HEK293T (cell line): ENCODE results near the gene LPIN1.
A peak's percentile ranks its signal among the peaks of the same experiment; 100 is the strongest.

ENCODE experiments used
- CTCF ChIA-PET: fragments of 350-600 bp; formaldehyde crosslinking; extraction: SDS; loops from one replicate; lab custom pipeline; 2021; ENCODE audit warnings: antibody characterized with exemption, inconsistent platforms; lab: Yijun Ruan, JAX
- POLR2A ChIA-PET: fragments of 350-600 bp; formaldehyde crosslinking; extraction: SDS; loops from one replicate; lab custom pipeline; 2020; ENCODE audit warnings: antibody characterized with exemption, inconsistent platforms; lab: Yijun Ruan, JAX
- DNase-seq: peaks from one replicate; pipeline ENCODE4 v3.0.0; 2012; ENCODE audit warnings: mixed read lengths; ENCODE audit errors: extremely low spot score
- ARNT ChIP-seq: fragments of 450-650 bp; IDR thresholded peaks from 2 replicates; pipeline ENCODE4 v1.6.1; 2017; ENCODE audit warnings: mild to moderate bottlenecking
- BHLHE40 ChIP-seq: fragments of 450-650 bp; IDR thresholded peaks from 2 replicates; pipeline ENCODE4 v1.6.1; 2016; ENCODE audit warnings: mild to moderate bottlenecking, moderate library complexity, borderline replicate concordance
- CTBP1 ChIP-seq: fragments of 450-650 bp; IDR thresholded peaks from 2 replicates; pipeline ENCODE4 v1.6.1; 2016; ENCODE audit warnings: borderline replicate concordance
- ELF4 ChIP-seq: fragments of 450-650 bp; IDR thresholded peaks from 2 replicates; pipeline ENCODE4 v1.6.1; 2017; ENCODE audit warnings: antibody characterized with exemption
- FOXA1 ChIP-seq: fragments of 450-650 bp; IDR thresholded peaks from 2 replicates; pipeline ENCODE4 v1.6.1; 2016; ENCODE audit warnings: mild to moderate bottlenecking
- FOXK2 ChIP-seq: fragments of 450-650 bp; IDR thresholded peaks from 2 replicates; pipeline ENCODE4 v1.6.1; 2016; ENCODE audit warnings: mild to moderate bottlenecking
- FOXM1 ChIP-seq: fragments of 450-650 bp; IDR thresholded peaks from 2 replicates; pipeline ENCODE4 v1.6.1; 2017; ENCODE audit warnings: mild to moderate bottlenecking, borderline replicate concordance
- HDGF ChIP-seq: fragments of 450-650 bp; IDR thresholded peaks from 2 replicates; pipeline ENCODE4 v1.6.1; 2017; ENCODE audit warnings: antibody characterized with exemption, borderline replicate concordance
- L3MBTL2 ChIP-seq: fragments of 450-650 bp; conservative IDR thresholded peaks from 2 replicates; pipeline ENCODE4 v1.6.1; 2016; ENCODE audit warnings: mild to moderate bottlenecking
- LEF1 ChIP-seq: fragments of 450-650 bp; IDR thresholded peaks from 2 replicates; pipeline ENCODE4 v1.6.1; 2017; ENCODE audit warnings: mild to moderate bottlenecking, borderline replicate concordance
- NFRKB ChIP-seq: fragments of 450-650 bp; IDR thresholded peaks from 2 replicates; pipeline ENCODE4 v1.6.1; 2016; ENCODE audit warnings: mild to moderate bottlenecking, moderate library complexity
- SP1 ChIP-seq: fragments of 450-650 bp; IDR thresholded peaks from 2 replicates; pipeline ENCODE4 v1.6.1; 2017
- SUZ12 ChIP-seq: fragments of 450-650 bp; IDR thresholded peaks from 2 replicates; pipeline ENCODE4 v1.6.1; 2016; ENCODE audit warnings: mild to moderate bottlenecking
- TARDBP ChIP-seq: fragments of 450-650 bp; IDR thresholded peaks from 2 replicates; pipeline ENCODE4 v1.6.1; 2016
- ZNF384 ChIP-seq: fragments of 450-650 bp; IDR thresholded peaks from 2 replicates; pipeline ENCODE4 v1.6.1; 2016
- TF ChIP-seq, protein P1 (sequence below): fragments of 450-650 bp; IDR thresholded peaks from 2 replicates; pipeline ENCODE4 v1.6.1; 2016

LPIN1 gene

DNA sequence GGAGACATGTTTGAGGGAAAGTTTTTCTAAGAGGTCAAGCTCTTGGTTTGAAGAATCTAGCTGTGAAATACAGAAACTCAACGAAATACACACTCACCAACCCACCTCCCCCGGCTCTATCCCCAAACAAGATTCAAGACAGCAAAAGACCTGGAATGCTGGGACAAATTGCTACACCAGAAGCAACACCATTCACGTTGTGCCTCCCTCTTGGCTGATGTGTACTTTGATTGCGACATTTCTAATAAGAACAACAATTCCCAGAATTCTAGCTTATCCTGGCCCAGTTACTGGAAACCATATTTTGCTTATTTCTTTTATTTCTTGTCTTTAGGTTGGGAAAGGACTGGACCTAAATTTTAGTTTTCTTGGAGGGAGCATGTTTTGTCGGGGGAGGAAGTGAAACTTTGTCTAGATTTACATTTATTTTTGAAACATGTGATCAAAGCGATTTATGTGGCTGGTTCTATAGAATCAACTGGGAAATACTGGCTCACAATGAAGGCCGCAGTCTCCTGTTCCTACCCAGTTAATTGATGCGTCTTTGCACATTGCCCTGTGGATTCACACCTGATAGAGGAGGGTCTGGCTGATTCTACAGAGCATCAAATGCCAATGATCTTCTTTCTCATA lies 29.6 kb upstream of the LPIN1 start:
- ChIA-PET POLR2A (no interaction called here), CTCF (no interaction called here)
- DNase-seq: no peak
- TF ChIP-seq NFRKB: no peak

DNA sequence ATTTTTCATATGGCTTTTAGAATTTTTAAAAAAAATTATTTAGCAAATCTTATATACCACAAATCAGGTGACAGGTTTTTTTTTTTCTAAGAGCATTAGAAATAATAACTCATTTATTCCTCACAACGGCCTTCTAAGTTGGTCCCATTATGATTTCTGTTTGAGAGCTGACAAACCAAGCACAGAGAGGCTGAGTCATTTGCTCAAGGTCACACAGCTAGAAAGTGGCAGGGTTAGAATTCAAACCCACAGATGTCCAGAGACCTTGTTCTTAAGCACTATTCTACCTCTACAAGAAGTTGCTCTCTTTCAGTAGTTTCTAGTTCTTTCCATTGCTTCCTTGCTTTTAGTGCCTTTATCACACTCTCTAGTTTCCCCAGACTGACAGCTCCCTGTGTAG lies 28.8 kb upstream of the LPIN1 start:
- TF ChIP-seq ELF4 (no peak), SUZ12 (no peak), FOXA1 (no peak), CTBP1 (no peak), L3MBTL2 (no peak), SP1 (no peak), ZNF384 (no peak), FOXM1 (no peak), NFRKB (no peak), FOXK2 (no peak), ARNT (no peak), LEF1 (no peak)
- TF ChIP-seq, protein P1, sequence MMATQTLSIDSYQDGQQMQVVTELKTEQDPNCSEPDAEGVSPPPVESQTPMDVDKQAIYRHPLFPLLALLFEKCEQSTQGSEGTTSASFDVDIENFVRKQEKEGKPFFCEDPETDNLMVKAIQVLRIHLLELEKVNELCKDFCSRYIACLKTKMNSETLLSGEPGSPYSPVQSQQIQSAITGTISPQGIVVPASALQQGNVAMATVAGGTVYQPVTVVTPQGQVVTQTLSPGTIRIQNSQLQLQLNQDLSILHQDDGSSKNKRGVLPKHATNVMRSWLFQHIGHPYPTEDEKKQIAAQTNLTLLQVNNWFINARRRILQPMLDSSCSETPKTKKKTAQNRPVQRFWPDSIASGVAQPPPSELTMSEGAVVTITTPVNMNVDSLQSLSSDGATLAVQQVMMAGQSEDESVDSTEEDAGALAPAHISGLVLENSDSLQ: no peak
- CTCF ChIA-PET: no interaction called here
- DNase-seq: no peak
- POLR2A ChIA-PET: no interaction called here

DNA sequence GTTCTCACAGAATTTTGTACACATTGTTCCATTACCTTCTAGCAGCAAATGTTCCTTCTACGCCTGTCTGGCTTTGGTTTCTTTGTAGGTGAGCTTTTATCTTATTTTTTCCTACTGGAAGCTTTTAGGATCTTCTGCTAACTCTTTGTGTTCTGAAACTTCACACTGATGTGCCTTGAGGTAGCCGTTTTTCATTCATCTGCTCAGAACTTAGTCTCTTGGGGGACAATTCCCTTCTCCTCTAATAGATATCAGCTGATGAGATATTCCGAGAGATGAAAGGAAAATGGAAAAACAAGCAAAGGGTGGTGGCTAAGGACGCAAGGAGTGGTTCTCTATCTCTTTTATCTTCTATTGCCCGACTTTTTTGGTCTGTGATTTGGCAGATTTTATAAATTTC lies 27.8 kb upstream of the LPIN1 start:
- no peak for DNase-seq
- CTCF ChIA-PET: no interaction called here
- POLR2A ChIA-PET: interaction anchor here (0.8 kb wide), 1 partner anchor 20 kb away, joined by 3 read pairs; no protein-coding TSS in a partner anchor

DNA sequence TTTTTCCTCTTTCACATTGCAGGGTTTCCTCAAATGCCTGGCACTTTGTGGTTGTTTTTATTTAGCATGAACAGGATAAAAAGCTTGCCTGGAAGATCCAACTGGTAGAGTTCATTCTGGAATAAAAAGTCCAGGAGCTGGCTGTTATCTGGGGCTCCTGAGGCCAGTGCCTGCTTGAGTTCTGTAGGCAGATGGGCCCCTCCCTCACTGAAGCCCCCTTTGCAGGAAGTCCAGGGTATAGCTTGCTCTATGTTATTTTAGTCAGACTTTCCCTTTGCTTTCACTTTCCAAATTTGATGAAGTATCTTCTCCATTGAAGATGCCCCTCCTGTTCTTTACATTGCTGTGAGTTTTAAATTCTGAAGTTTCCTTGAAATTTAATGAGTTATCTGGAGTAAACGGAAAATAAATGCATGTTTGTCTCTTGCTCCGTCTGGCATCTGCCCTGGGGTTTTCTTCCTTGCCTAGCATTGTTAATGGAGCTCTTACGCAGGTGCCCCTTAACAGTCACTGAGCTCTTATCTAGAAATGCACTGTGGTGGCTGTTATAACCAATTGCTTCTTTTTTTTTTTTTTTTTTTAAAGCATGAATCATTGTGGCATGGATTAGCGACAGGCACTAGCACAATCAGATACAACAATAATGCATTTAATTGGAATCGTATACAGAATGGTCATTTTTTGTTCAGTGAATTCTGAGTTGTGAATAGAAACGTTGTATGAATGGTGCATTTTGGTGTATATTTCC lies 27.0 kb upstream of the LPIN1 start:
- ChIA-PET POLR2A (interaction anchor here (0.8 kb wide), 1 partner anchor 21 kb away, joined by 3 read pairs; no protein-coding TSS in a partner anchor), CTCF (interaction anchor here (0.6 to 1.0 kb wide), 2 partner anchors 34 to 65 kb away, joined by 3 to 4 read pairs; no protein-coding TSS in a partner anchor)
- TF ChIP-seq FOXK2: no peak
- peak; percentile 38; the same call in 1 of the 2 replicates for TF ChIP-seq ZNF384
- no peak for DNase-seq

More for the DNA sequence above, 27.8 kb upstream of the LPIN1 start:
- TF ChIP-seq, protein P1: no peak
- TF ChIP-seq ARNT (no peak), TARDBP (no peak), L3MBTL2 (no peak), FOXA1 (no peak), NFRKB (no peak), FOXK2 (no peak), FOXM1 (no peak), SUZ12 (no peak), BHLHE40 (no peak), CTBP1 (no peak), ELF4 (no peak), ZNF384 (no peak), HDGF (no peak), LEF1 (no peak), SP1 (no peak)

DNA sequence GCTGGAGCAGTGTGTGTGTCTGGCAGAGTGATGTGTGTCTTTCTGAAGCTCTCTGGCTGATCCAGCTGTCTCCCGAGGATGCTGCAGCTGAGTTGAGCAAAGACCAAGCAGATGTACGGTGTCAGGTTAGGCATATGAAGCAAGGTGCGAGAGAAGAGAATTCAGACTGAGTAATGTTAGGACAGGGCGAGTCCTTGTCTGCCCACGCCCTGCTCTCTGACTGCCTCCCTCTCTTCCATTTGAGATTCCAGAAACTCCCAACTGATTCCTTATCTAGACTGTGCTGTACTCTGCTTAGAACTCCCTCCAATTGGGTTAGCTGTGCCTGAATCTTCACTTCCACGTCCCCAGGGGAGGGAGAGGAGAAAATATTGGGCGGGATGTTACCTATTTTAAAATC lies 25.7 kb upstream of the LPIN1 start:
- TF ChIP-seq SUZ12 (no peak), NFRKB (no peak), SP1 (no peak), FOXM1 (no peak)
- TF ChIP-seq, protein P1: no peak
- ChIA-PET CTCF (no interaction called here), POLR2A (no interaction called here)
- no peak for DNase-seq

DNA sequence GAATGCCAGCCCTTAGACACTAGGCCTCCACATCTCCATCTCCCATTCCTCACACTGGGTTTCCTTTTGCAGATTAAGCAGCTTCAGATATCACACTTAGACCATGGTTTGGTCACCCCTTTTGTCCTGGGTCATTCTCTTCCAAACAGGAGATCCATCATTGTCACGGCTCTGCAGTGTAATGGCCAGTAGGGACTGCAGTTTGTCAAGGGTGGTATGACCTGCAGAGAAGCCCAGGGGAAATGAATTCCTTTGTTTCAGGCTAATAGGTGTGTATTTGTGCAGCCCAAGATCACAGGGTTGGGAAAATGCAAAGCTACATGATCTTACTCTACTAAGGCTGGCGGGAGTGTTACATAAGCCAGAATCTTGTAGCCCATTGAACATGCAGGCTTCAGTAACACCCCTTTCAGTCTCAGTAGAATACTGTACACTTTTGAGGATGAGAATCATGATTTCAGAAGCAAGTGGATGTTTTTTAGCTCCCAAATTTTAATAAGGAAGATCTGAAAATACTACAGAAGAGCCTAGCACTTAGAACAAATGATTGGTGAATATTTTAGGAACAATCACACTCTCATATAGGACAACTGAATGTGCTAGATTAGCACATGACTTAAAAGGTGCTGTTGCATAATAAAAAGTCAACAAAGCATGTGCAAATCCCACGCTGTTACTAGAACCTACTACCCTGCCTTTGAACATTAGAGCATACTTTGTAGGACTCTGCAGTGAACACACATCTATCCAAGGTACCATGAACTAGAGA lies 24.0 kb upstream of the LPIN1 start:
- POLR2A ChIA-PET: interaction anchor here (1.1 kb wide), 1 partner anchor 24 kb away, joined by 5 read pairs; the partner anchor contains the start of gene LPIN1
- TF ChIP-seq CTBP1: no peak
- TF ChIP-seq ZNF384: no peak
- TF ChIP-seq, protein P1: no peak
- no peak for TF ChIP-seq FOXA1
- no peak for TF ChIP-seq ARNT
- TF ChIP-seq NFRKB: no peak
- TF ChIP-seq SP1: no peak
- TF ChIP-seq TARDBP: no peak
- no peak for TF ChIP-seq SUZ12
- no peak for TF ChIP-seq FOXM1
- TF ChIP-seq HDGF: no peak
- no peak for TF ChIP-seq L3MBTL2
- TF ChIP-seq ELF4: no peak
- TF ChIP-seq FOXK2: no peak
- no peak for TF ChIP-seq BHLHE40
- TF ChIP-seq LEF1: no peak
- CTCF ChIA-PET: interaction anchor here (1.1 to 1.3 kb wide), 2 partner anchors 30 to 35 kb away, joined by 3 read pairs; no protein-coding TSS in a partner anchor
- DNase-seq: no peak
